Calu3 (cell line): ENCODE measurements around the gene SPON1. TPM values are rescaled to one million over a fixed set of nuclear protein-coding genes. Genes with fewer than 3 reads are reported as not detected.
"Not testable (repeated sequence)": the region's sequence is repeated elsewhere in the genome, so short reads cannot be mapped to it uniquely, and the experiment has no call there.

ENCODE experiments used
- BruUV-seq: library from RNA; stranded (reverse); fragments of 400-500 nt; replicated peaks from 2 replicates; lab custom pipeline; 2021; lab: Mats Ljungman, UMichigan
- CTCF ChIA-PET: fragments of 300-600 bp; sonication (Branson Sonifier 250); formaldehyde crosslinking; loops from one replicate; lab custom pipeline; 2022; ENCODE audit warnings: antibody characterized with exemption; lab: Charles Lee
- DNase-seq: peaks from one replicate; pipeline ENCODE4 v3.0.0; 2022
- H3K27ac Mint-ChIP-seq: one replicate; pipeline ENCODE4 v1.8.0; 2022; ENCODE audit warnings: mixed read lengths; ENCODE audit not compliant: unreplicated experiment
- H3K27me3 Mint-ChIP-seq: one replicate; pipeline ENCODE4 v1.8.0; 2022; ENCODE audit warnings: mixed read lengths; ENCODE audit not compliant: unreplicated experiment
- H3K36me3 Mint-ChIP-seq: one replicate; pipeline ENCODE4 v1.8.0; 2022; ENCODE audit warnings: mild to moderate bottlenecking, moderate library complexity, mixed read lengths; ENCODE audit not compliant: insufficient read depth, unreplicated experiment
- H3K4me1 Mint-ChIP-seq: one replicate; pipeline ENCODE4 v1.8.0; 2022; ENCODE audit warnings: mild to moderate bottlenecking, low read depth, mixed read lengths; ENCODE audit not compliant: unreplicated experiment
- H3K4me3 Mint-ChIP-seq: one replicate; pipeline ENCODE4 v1.8.0; 2022; ENCODE audit warnings: mild to moderate bottlenecking, low read depth, moderate library complexity, mixed read lengths; ENCODE audit not compliant: unreplicated experiment
- H3K9me3 Mint-ChIP-seq: one replicate; pipeline ENCODE4 v1.8.0; 2022; ENCODE audit warnings: low read depth, mixed read lengths; ENCODE audit not compliant: unreplicated experiment
- intact Hi-C: fragments of 100-400 bp; cut with micrococcal nuclease; formaldehyde crosslinking; loops from one replicate; pipeline ENCODE4 v1.10.0; 2022; ENCODE audit not compliant: unreplicated experiment
- total RNA-seq: library from RNA; stranded (reverse); gene quantifications from 2 replicates; pipeline ENCODE4 v1.2.3, GENCODE V29; 2022
- TF ChIP-seq, protein P1 (sequence below): fragments of 200-600 bp; IDR thresholded peaks from one replicate; pipeline ENCODE4 v1.8.0; 2022; ENCODE audit warnings: antibody characterized with exemption; ENCODE audit not compliant: unreplicated experiment

SPON1 gene
- total RNA-seq, 1 experiment from 2014 or later = not detected

DNA sequence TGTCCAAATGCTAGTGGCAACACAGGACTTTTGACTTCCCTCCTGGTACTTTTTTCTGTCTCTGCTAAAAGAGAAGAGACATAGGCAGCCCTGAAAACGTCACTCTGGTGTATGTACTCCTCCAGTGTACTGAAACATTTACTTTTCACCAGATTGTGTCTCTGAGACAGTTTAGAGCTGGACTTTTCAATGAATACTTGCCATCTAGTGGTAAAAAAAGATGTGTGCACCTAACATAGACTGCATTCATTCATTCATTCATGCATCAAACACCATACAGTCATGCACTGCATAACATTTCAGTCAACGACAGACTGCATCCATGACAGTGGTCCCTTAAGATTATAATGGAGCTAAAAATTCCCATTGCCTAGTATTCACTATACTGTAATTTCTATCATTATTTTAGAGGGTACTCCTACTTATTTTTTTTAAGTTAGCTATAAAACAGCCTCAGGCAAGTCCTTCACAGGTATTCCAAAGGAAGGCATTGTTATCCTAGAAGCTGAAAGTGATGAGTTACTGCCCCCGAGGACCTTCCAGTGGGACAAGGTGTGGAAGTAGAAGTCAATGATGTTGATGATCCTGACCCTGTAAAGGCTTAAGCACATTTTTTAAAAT is 186.2 kb downstream of the SPON1 start:
- CTCF ChIA-PET = interaction anchor here (0.7 to 2.3 kb wide), 6 partner anchors 170 to 377 kb away, joined by 3 to 26 read pairs (median 6); no protein-coding TSS in a partner anchor
- intact Hi-C loops = loop anchor here (1.0 to 5.0 kb wide), 7 partner anchors 66 to 376 kb away; no protein-coding TSS in a partner anchor

DNA sequence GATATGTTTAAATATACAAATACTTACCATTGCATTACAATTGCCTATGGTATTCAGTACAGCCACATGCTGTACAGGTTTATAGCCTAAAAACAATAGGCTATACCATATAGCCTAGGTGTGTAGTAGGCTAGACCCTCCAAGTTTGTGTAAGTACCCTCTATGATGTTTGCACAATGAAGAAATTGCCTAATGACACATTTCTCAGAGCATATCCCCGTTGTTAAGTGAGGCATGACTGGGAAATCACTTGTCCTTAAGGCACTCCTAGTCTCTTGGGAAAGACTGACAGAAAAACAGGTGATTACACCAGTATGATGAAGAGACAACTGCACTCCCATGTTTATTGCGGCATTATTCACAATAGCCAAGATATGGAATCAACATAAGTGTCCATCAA is 187.2 kb downstream of the SPON1 start:
- DNase-seq = no peak
- BruUV-seq = no TSS peak
- H3K4me3 Mint-ChIP-seq = no peak overlapping the region
- CTCF ChIA-PET = interaction anchor here (0.7 to 2.3 kb wide), 4 partner anchors 170 to 378 kb away, joined by 3 to 26 read pairs (median 8); no protein-coding TSS in a partner anchor
- no peaks in the 10 kb centered on the region for H3K36me3 Mint-ChIP-seq
- H3K27ac Mint-ChIP-seq = no peak overlapping the region
- intact Hi-C loops = loop anchor here (5.0 kb wide), 2 partner anchors 67 to 107 kb away; no protein-coding TSS in a partner anchor
- TF ChIP-seq, protein P1, sequence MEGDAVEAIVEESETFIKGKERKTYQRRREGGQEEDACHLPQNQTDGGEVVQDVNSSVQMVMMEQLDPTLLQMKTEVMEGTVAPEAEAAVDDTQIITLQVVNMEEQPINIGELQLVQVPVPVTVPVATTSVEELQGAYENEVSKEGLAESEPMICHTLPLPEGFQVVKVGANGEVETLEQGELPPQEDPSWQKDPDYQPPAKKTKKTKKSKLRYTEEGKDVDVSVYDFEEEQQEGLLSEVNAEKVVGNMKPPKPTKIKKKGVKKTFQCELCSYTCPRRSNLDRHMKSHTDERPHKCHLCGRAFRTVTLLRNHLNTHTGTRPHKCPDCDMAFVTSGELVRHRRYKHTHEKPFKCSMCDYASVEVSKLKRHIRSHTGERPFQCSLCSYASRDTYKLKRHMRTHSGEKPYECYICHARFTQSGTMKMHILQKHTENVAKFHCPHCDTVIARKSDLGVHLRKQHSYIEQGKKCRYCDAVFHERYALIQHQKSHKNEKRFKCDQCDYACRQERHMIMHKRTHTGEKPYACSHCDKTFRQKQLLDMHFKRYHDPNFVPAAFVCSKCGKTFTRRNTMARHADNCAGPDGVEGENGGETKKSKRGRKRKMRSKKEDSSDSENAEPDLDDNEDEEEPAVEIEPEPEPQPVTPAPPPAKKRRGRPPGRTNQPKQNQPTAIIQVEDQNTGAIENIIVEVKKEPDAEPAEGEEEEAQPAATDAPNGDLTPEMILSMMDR = no peak
- H3K4me1 Mint-ChIP-seq = no peaks in the 10 kb centered on the region
- peaks cover 3% of the 10 kb centered on the region for H3K9me3 Mint-ChIP-seq
- H3K27me3 Mint-ChIP-seq = peaks cover 38% of the 10 kb centered on the region

More for the DNA sequence above, 186.2 kb downstream of the SPON1 start:
- no peak overlapping the region for H3K4me3 Mint-ChIP-seq
- no TSS peak for BruUV-seq
- H3K27ac Mint-ChIP-seq = no peak overlapping the region
- H3K27me3 Mint-ChIP-seq = peaks cover 38% of the 10 kb centered on the region
- no peaks in the 10 kb centered on the region for H3K36me3 Mint-ChIP-seq
- TF ChIP-seq, protein P1 = no peak
- peaks cover 3% of the 10 kb centered on the region for H3K9me3 Mint-ChIP-seq
- no peak for DNase-seq
- H3K4me1 Mint-ChIP-seq = no peaks in the 10 kb centered on the region

DNA sequence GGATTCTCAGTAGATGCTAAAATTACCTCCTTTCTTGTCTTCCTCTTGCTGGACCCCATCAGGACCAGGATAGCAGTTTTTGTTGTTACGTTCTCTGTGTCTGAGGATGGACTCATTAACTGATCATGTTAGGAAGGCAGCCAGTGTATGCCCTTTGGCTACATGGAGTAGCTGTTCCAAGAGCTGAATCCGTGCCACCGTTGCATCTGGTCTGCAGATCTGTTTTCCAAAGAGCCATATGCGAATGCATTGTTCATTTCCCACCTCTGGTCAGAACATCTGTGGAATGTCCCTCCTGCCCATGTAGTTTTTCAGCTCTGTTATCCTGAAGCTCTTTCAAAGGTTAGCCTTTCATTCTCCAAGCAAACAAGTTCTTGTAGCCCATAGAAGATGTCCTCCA is 188.4 kb downstream of the SPON1 start:
- Mint-ChIP-seq H3K4me1 (no peaks in the 10 kb centered on the region), H3K27ac (no peak overlapping the region), H3K27me3 (peaks cover 38% of the 10 kb centered on the region), H3K36me3 (no peaks in the 10 kb centered on the region), H3K4me3 (no peak overlapping the region), H3K9me3 (peaks cover 6% of the 10 kb centered on the region)
- TF ChIP-seq, protein P1 = no peak
- no peak for DNase-seq
- intact Hi-C loops = no loop called here
- BruUV-seq = no TSS peak
- CTCF ChIA-PET = no interaction called here

DNA sequence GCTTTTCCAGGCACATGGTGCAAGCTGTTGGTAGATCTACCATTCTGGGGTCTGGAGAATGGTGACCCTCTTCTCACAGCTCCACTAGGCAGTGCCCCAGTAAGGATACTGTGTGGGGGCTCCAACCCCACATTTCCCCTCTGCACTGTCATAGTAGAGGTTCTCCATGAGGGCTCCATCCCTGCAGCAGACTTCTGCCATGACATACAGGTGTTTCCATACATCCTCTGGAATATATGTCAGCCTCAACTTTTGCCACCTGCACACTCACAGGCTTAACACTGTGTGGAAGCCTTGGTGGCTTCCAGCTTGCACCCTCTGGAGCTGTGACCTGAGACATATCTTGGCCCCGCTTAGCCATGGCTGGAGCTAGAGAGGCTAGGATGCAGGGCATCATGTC is 191.6 kb downstream of the SPON1 start:
- intact Hi-C loops, BruUV-seq, H3K4me1 Mint-ChIP-seq, H3K4me3 Mint-ChIP-seq, H3K27ac Mint-ChIP-seq, DNase-seq, CTCF ChIA-PET, H3K36me3 Mint-ChIP-seq: not testable (repeated sequence)
- peaks cover 13% of the 10 kb centered on the region for H3K9me3 Mint-ChIP-seq
- H3K27me3 Mint-ChIP-seq = peaks cover 51% of the 10 kb centered on the region

DNA sequence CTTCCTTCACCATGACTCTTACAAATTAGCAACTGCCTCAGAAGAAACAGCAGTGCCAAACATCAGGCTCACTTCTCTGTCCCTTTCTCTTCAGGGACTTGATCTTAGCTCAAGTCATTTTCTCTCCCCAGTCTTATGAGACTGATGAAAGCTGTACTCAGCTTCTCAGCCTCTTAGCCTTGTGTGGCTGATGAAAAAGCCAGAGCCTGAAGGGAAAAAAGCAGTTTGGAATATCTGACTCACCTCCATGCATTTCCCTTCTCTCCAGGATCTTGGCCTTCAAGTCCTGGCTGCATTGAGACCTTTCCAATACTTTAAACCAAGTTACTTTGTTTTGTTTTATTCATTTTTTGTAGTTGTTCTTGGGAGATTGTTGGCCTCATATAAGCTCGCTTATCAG is 195.9 kb downstream of the SPON1 start:
- Mint-ChIP-seq H3K27me3 (peaks cover 13% of the 10 kb centered on the region), H3K4me1 (no peaks in the 10 kb centered on the region), H3K9me3 (peaks cover 13% of the 10 kb centered on the region), H3K36me3 (no peaks in the 10 kb centered on the region), H3K27ac (no peak overlapping the region), H3K4me3 (no peak overlapping the region)
- DNase-seq = no peak
- BruUV-seq = no TSS peak
- CTCF ChIA-PET = no interaction called here
- intact Hi-C loops = no loop called here
- TF ChIP-seq, protein P1 = no peak
